ENCODE data around the gene NYNRIN.
"Not testable (repeated sequence)": the region's sequence is repeated elsewhere in the genome, so short reads cannot be mapped to it uniquely, and the experiment has no call there.

DNA sequence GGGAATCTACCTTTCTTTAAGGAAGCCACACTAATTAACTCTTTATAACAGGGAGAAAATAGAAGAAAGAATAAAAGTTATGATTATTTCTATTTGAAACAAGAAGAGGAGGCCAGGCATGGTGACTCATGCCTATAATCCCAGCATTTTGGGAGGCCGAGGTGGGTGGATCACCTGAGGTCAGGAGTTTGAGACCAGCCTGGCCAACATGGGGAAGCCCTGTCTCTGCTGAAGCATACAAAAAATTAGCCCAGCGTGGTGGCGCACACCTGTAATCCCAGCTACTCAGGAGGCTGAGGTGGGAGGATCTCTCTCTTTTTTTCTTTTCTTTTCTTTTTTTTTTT lies 44.3 kb upstream of the NYNRIN start:
- TF ChIP-seq, protein P1, sequence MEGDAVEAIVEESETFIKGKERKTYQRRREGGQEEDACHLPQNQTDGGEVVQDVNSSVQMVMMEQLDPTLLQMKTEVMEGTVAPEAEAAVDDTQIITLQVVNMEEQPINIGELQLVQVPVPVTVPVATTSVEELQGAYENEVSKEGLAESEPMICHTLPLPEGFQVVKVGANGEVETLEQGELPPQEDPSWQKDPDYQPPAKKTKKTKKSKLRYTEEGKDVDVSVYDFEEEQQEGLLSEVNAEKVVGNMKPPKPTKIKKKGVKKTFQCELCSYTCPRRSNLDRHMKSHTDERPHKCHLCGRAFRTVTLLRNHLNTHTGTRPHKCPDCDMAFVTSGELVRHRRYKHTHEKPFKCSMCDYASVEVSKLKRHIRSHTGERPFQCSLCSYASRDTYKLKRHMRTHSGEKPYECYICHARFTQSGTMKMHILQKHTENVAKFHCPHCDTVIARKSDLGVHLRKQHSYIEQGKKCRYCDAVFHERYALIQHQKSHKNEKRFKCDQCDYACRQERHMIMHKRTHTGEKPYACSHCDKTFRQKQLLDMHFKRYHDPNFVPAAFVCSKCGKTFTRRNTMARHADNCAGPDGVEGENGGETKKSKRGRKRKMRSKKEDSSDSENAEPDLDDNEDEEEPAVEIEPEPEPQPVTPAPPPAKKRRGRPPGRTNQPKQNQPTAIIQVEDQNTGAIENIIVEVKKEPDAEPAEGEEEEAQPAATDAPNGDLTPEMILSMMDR (IDR thresholded peaks at IDR 0.05) = not testable (repeated sequence)
- TF ChIP-seq POLR2AphosphoS5, POLR2A (IDR thresholded peaks at IDR 0.05): not testable (repeated sequence)
